ENCODE measurements around the gene GAB2.

- TF ChIP-seq CTCF (IDR thresholded peaks at IDR 0.05; ENCODE audit: poor library complexity) (no peak), EZH2 (IDR thresholded peaks at IDR 0.05; ENCODE audit: borderline replicate concordance) (no peak)
Measured at GRCh38 chr11:78318321-78319114, 99.1 kb downstream of the GAB2 start.

Measured in hepatocyte (in vitro differentiated cells).